ENCODE results near the gene ILDR2.

The ILDR2 gene

GRCh38 chr1:166924823-166925541 lies 50.4 kb downstream of the ILDR2 start:
- DNase-seq (ENCODE audit: low spot score) = no peak

- DNase-seq (ENCODE audit: low spot score) = no peak
These were observed 54.5 kb downstream of the ILDR2 start for GRCh38 chr1:166920561-166921475.

- no peak for DNase-seq (ENCODE audit: low spot score)
These were observed 56.4 kb downstream of the ILDR2 start for GRCh38 chr1:166918956-166919316.

DNA sequence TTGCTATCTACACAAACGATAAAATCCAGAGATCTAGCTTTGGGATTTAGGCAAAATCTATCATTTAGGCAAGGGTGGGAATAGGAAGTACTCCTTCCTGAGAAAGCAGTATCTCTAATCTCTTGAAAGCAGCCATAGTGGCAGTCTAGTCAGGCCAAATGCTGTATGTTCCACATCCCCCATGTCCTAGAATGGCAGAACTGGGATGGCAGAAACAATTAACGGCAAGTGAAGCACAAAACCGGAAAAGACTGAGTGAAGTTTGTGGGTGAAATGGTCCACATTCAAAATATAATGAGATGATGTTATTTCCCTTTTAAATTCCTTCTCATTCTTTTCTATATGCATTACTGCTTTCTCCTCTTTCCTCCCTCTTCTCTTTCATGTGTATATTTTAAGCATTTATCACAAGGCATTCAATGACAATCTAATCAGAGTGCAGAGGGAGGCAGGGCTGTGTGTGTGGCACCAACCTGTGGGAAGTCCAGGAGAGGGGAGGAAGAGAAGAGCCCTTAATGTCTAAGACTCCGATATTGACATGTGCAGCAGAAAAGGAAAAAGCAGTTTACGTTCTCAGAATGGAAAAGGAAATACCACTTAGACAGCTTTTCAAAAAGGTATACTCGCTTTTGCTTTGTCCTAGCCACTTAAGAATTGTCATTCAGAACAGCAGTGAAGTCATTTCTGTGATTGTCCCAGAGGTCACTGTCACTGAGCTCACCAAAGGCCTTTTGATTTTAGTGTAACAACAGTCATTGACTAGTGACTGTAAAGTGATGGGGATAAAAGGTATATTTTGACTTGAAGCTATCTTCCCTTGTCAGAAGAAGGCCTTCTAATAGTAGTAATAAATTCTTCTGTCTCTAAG lies 57.0 kb downstream of the ILDR2 start:
- DNase-seq (ENCODE audit: low spot score) = no peak

DNA sequence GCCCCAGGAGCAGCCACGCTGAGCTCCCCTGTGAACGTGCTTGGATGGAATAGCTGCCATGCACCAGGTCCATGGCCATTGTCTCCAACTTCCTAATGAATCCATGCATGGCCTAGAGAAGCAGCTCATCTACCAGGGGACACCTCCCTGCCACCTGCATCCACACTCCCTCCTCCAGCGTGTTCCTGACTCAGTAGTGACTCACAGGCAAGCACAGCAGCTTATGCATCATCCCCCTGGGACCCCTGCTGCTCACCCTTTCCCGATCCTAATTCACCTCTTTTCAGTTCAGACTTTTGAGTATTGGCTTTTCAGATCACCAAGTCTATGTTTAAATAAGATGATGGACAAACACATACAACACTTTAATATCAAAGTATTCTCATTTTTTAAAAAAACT lies 59.4 kb downstream of the ILDR2 start:
- peak; percentile 73 for DNase-seq (ENCODE audit: low spot score)

DNA sequence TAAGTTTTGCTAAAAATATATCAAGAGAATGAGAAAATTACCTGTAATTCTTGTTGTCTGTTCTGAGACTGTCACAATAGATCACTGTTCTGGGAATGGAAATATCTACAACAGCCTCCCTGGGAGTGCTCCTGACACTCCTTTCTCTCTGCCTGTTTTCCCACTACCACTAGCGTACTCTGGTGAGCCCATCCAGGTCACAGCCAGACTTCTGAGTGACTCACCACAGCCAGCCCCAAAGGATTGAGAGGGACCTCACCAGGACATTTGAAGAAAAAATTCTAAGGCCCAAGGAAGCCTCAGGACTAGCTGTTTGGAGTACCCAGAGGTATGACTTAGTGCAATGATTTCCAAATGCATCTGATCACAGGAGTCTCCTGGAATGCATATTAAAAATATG lies 60.3 kb downstream of the ILDR2 start:
- no peak for DNase-seq (ENCODE audit: low spot score)

GRCh38 chr1:166914111-166914510 lies 61.2 kb downstream of the ILDR2 start:
- DNase-seq (ENCODE audit: low spot score) = no peak

DNA sequence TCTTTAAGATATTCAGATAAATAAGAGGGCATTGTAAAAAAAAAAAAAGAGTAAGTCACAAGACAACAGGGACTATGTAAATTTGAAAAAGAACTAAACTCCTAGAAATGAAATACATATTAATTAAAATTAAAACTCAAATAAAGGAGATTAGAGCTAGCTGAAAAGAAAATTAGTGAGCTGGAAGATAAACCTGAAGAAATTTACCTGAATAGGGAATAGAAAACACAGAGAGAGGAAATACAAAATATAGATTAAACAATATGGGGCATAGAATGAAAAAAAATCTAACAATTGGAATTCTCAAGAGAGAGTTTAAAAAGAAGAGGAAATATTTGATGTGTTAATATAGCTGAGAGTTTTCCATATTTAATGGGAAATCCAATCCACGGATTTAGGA lies 63.7 kb downstream of the ILDR2 start:
- DNase-seq (ENCODE audit: low spot score) = no peak

DNA sequence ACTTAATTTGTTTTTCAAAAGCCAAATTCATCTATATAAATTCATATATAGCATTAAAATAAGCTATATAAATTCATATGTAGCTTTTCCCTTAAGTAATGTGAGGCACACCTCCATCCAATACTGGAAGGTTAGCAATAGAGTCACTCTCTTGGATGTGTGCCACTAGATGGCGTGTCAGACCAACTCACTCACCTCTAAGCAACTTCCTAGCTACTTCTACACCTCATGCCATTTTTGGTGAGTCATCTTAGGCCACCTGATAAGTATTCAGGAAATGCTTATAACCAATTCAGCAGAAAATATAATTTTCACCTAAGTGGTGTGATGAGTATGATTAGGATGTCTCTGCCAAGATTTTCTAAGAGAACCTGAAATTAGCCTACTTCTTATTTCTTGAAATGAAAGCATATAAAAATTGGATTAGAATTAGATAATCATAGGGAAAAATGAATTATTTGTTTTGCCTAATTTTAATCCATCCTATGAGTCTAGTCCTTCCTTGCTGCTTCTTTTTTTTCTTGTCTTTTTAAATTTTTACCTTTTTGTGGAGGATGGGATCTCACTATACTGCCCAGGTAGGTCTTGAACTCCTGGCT lies 64.8 kb downstream of the ILDR2 start:
- peak; percentile 94 for DNase-seq (ENCODE audit: low spot score)

DNA sequence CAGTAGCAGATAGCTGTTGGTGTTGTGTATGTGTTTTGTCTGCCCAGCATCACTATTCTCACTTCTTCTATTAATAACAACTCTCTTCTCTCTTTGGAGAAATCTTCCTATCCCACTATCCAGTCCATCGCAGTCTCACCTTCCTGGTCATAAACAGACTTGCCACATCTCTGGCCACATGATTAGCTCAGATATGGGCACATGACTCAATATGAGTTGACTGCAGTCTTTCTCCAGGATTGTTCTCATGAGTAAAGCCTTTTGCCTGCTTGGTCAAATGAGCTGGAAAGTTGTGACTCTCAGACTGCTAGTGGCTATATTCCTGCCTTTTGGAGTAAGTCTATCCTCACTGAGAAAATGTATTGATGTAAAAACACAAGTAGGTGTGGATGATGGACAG lies 66.4 kb downstream of the ILDR2 start:
- DNase-seq (ENCODE audit: low spot score) = peak; percentile 63

- DNase-seq (ENCODE audit: low spot score) = no peak
These were observed 67.6 kb downstream of the ILDR2 start for GRCh38 chr1:166907763-166908162.

GRCh38 chr1:166907051-166907450 lies 68.3 kb downstream of the ILDR2 start:
- DNase-seq (ENCODE audit: low spot score) = no peak

DNA sequence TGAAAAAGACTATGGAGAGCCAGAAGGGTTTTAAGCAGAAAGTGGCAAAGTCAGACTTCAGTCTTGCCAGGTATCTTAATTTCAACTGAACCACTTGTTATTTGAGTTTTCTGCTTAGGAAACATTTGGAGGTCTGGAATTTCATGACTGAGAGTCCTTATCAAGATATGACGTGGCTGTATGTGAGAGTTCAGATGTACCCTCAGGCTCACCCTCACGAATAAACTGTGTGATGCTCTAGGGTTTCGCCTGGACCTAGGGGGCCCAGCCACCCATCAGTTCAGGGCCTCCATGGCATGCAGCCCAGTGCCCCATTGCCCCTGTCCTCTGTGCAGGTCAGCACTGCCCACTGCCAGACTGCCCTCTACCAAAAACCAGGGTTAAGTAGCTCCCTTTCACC lies 68.7 kb downstream of the ILDR2 start:
- no peak for DNase-seq (ENCODE audit: low spot score)

- no peak for DNase-seq (ENCODE audit: low spot score)
These were observed 69.4 kb downstream of the ILDR2 start for GRCh38 chr1:166905900-166906299.

DNA sequence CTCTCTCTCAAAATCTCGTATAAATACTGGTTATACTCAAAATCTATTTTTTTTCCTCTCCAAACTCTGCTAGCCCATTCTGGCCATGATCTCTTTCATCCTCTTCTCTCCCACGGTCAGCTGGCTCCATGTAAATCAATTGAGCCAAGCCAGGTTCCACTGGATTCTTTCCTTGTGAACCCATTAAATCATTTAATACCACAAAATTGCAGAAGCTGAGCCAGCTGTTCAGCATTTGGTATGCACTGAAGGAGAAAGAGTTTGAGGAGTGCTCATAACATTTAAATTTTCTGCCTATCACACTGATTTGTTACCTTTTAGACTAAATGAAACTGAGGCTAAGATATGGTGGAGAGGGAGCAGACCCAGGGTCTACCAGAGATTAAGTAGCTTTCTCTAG lies 70.2 kb downstream of the ILDR2 start:
- no peak for DNase-seq (ENCODE audit: low spot score)

GRCh38 chr1:166903232-166903631 lies 72.1 kb downstream of the ILDR2 start:
- DNase-seq (ENCODE audit: low spot score) = no peak

- DNase-seq (ENCODE audit: low spot score) = peak; percentile 77
These were observed 73.1 kb downstream of the ILDR2 start for GRCh38 chr1:166902279-166902678.

DNA sequence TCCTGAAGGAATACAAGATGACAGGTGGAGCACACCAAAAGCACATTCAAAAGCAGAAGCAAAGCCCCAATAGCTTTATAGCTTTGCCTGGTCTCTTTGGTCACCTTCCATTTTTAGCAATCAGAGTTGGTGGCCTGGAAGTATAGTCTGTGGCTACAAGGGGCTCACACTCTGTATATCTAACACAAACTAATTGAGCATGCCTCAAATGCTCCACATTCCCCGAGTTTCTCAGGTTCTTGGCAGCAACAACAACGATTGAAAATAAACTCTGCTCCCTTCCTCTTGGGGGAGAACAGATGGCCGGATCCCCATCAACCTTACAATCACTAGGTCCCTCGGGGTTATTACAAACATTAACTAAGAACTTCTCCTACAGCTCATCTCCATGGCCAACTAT lies 74.4 kb downstream of the ILDR2 start:
- DNase-seq (ENCODE audit: low spot score) = no peak

DNA sequence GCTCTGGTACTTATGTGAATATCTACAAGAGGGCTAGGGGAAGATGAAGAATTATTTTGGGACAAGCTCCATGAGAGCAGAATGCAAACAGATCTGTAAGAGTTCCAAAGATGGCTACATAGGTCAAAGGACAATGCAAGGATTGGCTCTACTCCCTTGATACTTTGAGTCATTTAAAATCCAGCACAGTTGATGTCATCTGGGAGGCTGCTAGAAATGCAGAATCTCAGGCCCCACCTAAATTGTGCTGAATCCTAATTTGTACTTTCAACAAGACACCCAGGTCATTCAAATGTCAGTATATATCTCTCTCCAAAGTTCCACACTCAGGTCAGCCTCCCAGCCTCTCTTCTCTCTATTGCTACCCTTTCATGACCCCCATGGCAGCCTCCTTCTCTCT lies 75.6 kb downstream of the ILDR2 start:
- DNase-seq (ENCODE audit: low spot score) = no peak

- no peak for DNase-seq (ENCODE audit: low spot score)
These were observed 79.6 kb downstream of the ILDR2 start for GRCh38 chr1:166895766-166896165.

- DNase-seq (ENCODE audit: low spot score) = no peak
These were observed 85.6 kb downstream of the ILDR2 start for GRCh38 chr1:166889776-166890175.
